Pulmonary artery endothelial cell (primary cell): Measurements from ENCODE around the gene CNTNAP2. TPM values are rescaled to one million over a fixed set of nuclear protein-coding genes. Genes with fewer than 3 reads are reported as not detected.
"Not testable (repeated sequence)": the region's sequence is repeated elsewhere in the genome, so short reads cannot be mapped to it uniquely, and the experiment has no call there.

ENCODE experiments used
- DNase-seq: peaks from one replicate; pipeline ENCODE4 v3.0.0-alpha.2; 2011; ENCODE audit warnings: low read depth, low spot score
- total RNA-seq: library from RNA; depleted of rRNA; stranded (reverse); fragments of >200 nt; gene quantifications from 2 replicates; pipeline ENCODE4 v1.2.3, GENCODE V29; 2014

Gene CNTNAP2
- total RNA-seq, 1 donor from 2014 or later, result not detected

DNA sequence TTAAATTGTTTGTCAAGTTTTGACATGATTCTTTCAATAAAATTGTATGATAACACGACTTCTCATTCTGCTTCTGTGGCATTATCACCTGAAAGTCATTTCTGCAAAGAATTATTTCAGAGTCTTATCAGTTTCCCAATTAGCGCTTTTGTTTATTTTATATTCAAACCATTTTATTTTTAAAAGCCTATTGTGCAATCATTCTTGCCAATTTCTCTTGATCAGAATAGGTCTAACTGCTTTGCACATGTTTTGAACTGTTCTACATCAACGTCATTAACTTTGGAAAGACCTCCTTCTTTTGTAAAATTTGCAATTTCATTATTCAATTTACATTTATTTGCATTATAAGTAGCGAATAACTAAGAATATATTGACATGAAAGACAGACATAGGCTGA lies 758.1 kb downstream of the CNTNAP2 start:
- DNase-seq, result no peak

DNA sequence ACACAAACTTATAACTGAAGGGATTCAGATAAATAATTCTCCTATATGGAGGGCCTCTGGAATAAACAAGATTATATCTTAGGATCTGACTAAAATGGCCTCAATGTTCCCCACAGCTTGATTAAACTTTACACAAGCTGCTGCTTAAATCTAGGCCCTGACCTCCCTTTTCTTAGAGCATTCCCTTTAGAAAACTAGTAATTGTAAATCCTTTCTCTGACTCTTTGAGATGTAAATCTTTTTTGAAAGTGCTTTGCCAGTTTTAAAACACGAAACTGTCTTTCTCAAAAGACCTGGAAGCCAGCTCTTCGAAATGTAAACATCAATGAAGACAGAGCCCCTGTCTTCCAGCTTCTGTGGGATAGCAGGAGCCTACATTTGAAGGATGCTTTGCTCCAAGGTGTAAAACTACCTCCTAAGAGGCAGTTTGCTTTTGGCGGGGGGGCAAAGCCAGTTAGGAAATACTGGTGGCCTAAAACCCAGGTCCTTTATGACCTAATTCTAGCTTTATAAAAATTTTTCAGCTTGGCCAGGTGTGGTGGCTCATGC lies 758.7 kb downstream of the CNTNAP2 start:
- no peak for DNase-seq

DNA sequence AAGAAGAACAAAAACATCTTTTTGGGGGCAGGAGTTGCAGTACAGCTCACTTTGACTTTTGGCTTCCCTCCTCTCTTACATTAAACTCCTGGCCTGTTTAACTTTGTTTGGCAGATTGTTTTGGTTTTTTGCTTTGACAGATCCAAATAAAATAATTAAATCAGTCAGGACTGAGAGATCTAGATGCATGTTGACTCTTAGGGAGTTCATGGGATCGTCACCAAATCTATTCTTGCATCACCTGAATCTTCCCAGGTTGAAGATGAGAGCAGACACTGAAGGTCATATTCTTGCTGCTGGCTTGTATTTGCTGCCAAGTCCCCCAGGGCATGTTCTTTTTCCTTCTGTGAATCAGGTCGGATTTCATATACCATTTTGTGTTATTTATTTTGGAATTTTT lies 759.4 kb downstream of the CNTNAP2 start:
- no peak for DNase-seq

DNA sequence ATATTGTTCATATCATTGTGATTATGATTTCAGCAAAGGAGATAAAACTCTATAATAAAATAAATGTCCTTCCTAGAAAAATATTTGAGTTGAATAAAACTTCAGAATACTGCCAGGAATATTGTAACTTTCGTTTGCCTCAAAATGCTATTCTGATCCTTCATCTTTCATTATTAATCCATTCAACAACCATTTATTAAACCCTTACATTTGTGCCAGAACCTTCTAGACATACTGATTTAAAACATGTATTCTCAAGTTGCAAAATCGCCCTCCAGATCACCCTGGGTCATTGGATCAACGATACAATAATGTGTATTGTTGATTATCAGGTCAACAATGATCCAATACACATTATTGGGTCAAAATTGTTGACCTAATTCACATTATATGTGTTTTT lies 759.8 kb downstream of the CNTNAP2 start:
- DNase-seq, result no peak

DNA sequence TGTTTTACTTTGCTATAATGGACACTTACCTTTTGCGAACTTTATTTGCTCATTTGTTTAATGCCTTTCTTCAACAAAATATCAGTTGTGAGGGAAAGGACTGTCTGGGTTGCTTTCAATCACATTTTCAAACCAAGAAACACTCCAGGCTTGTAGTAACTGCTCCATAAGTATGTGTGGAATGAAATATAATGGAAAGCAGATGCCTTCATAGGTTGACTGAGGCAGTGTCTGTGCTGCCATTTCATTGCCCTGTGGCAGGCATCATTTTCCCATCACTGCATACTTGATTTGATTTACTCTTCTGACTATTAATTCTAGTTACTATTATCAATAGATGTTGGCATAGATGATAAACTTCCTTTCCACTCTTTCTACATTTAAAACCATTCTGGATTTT lies 762.3 kb downstream of the CNTNAP2 start:
- DNase-seq, result no peak

DNA sequence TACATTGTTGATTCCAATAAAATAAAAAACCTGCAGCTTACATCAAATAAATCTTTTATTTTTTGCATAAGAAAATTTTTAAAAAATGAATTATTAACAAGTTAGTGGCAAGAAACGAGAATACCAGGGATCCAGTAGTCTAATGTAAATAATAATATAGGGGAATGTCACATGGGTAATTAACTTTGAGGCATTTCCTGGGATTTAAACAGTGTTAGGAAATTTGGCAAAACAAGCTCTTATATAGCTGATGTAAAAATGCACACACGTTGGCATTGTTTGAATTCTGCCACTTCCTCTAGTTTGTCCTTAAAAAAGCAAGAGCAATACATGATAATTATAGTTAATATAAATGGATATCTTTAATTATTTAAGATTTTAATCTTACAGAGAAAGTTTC lies 768.6 kb downstream of the CNTNAP2 start:
- DNase-seq, result no peak

DNA sequence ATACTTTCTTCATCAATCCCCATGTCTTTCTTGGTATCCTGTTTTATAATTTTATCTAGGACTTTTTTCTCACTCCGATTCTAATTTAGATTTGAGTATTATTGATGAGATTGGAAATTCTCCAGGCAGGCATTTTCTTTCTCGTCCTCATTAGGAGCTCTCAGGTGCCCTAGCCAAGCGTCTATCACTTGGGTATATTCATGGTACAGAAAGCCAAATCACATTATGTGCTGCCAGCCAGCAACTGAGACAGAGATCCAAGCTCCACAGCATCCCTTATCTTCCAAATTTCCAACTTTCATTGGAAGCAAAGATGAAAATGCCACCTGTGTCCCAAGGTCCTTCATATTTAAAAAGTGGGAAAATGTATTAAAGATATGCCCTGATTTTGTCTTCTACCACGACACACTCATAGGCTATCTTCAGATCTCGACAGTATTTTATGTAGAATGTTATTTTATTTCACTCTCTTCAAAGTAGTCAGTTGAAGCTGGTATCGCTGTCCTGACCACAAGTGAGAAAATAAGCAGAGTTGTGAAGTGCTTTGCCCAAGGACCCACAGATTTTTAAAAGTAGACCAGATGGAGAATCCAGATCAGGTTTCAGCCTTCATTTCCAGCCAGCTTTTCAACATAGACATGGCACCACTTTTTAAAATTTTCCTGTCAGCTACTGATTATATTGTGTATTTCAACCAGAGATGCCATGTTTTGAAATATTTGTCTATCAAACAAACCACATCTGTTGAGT lies 773.4 kb downstream of the CNTNAP2 start:
- no peak for DNase-seq

DNA sequence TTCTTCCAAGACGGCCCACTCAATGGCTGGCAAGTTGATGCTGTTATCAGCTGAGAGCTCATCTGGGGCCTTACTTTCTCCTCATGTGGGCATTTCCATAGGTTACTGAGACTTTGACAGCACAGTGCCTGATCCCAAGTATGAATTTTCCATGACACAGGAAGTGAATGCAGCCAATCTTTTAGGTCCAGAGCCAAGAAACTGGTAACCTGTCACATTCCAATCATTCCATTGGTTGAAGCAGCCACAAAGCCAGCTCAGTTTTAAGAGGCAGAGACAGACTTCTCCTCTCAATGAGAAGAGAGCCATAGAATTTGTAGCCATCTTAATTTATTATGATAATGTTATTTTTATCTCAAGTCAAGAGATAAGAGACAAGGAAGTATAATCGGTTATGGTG lies 775.5 kb downstream of the CNTNAP2 start:
- no peak for DNase-seq

DNA sequence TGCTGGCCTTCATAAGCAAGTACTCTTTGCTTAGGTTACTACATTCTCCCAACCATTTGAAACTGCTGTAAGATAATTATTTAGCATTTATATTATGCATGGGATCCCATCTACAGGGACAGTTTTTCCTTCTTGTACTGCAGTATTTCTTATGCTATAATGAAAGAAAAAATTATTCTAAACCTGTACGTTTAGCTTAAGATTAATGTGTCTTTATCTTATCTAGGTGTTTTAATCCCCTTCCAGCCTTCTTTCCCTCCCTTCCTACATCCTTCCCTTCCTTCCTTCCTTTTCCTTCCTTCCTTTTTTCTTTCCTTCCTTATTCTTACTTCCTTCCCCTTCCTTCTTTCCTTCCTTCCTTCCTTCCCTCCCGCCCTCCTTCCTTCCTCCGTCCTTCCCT lies 778.3 kb downstream of the CNTNAP2 start:
- no peak for DNase-seq

DNA sequence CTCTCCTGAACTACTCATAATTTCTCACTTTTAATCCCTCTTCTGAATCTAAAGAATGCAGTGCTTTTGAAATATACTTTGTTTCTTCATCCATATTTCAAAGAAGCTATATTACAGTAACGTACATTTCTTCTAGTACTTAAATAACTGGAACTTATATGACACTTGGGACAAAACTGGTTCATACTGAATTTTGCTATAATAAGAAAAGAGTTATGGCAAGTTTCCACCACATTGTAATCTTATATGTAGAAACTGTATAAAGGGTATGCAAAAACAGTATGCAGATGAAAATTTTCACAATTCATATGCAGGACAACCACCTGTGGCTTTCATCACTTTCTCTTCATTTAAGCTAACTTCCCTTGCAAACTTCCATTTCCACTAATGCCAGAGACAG lies 785.7 kb downstream of the CNTNAP2 start:
- no peak for DNase-seq

DNA sequence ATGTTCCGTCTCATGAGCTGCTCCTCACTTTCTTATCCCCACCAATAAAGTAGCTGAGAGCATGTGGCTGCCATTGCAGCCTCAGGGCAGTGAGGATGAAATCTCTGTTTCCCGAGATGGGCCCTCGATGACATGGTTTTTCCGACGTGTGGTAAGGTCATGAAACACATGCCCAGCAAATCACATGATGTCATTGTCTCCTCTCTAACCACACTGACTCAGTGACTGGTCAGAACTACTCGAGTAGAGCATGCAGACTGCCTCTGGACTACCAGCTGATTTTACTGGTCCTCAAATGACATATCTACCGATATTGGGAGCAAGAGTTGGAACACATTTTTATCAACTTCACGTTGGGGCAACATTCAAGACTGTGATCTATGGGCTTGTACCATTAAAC lies 786.1 kb downstream of the CNTNAP2 start:
- no peak for DNase-seq

DNA sequence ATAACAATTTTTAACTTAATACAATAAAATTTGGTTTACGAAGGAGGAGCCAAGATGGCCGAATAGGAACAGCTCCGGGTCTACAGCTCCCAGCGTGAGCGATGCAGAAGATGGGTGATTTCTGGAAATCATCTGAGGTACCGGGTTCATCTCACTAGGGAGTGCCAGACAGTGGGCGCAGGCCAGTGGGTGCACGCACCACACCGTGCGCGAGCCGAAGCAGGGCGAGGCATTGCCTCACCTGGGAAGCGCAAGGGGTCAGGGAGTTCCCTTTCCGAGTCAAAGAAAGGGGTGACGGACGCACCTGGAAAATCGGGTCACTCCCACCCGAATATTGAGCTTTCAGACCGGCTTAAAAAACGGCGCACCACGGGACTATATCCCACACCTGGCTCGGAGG lies 789.1 kb downstream of the CNTNAP2 start:
- not testable (repeated sequence) for DNase-seq

DNA sequence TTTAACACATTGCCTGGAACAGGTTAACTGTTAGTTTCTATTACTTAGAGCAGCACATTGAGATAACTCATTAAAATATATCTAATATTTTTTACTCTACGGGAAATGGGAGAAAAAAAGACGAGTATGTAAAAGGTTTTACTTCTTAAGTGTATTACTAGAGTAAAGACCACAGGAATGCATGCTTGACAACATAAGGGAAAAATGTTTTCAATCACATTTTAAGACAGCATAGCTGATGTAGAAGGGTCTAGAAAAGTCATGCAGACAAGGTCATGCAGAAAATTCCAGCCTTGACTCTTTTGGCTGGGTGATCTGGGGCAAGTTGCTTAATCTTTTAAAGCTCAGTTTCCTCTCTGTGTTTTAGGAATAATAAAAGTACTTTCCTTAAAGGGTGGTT lies 806.2 kb downstream of the CNTNAP2 start:
- DNase-seq, result no peak

DNA sequence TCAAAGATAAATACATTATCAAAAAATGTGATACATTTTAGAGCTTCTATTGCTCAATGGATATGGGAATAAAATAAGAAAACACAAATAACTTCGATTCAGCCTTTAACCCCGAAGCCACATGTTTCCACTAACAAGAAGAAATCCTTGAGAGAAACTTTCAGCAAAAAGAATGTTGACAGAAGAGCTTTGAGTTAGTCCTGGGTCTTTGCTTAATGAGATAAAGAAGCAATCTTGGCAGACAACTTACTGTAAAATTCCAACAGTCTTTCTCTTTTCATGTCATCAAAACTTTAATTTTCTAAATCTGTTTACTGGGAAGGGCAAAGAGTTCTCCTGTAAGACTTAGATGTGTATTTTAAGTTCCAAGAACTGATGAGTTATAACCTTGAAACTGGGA lies 810.2 kb downstream of the CNTNAP2 start:
- DNase-seq, result no peak

DNA sequence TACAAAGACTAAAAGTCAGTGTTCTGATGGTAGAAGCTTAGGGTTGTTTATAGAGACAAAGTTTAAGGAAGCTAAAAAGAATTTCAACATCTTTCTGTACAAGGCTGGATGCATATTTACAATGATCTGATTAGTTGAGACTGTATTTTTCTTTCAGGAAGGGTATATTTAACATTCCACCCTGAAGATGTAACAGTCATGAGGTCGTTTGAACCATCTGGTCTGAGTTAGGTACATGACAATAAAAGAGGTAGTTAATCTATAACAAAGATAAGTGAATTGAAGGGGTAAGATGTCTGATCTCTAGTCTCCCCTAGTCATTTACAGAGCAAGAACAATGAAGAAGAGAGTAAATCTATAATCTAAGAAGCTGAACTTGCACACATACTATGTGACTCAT lies 821.2 kb downstream of the CNTNAP2 start:
- no peak for DNase-seq

DNA sequence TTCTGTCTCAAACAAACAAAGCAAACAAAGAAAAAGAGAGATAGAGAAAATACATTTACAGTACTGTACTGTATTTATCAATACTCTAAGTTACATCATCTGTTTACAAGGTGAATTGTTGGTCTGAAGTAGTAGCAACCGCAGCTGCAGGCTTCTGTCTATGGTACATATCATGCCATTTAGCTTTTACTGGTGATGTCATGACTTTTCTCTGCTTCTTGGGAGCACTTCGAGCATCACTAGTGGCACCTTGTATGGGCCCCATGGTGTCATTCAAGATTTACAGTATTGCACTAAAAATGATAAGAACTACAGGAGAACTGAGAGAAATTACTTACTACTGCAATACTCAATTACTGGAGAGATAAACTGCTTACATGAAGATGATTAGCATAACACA lies 826.9 kb downstream of the CNTNAP2 start:
- DNase-seq, result no peak

DNA sequence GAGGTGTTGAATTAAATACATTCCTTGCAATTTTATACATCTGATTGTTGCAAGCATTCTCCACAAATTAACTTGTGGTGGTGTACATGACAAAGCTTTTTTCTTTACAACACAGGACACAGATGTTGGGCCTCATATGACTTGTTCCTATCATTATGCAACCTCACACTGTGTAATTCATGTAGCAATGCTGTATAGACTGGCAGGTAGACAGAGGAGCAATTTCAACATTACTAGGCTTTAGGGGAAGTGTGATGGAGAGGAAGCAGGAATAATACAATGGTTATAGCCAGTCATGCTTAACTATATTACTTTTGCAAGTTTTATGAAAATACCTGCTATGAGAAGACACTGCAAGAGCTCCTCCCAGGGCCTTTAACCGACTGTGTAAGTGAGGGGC lies 832.1 kb downstream of the CNTNAP2 start:
- no peak for DNase-seq

DNA sequence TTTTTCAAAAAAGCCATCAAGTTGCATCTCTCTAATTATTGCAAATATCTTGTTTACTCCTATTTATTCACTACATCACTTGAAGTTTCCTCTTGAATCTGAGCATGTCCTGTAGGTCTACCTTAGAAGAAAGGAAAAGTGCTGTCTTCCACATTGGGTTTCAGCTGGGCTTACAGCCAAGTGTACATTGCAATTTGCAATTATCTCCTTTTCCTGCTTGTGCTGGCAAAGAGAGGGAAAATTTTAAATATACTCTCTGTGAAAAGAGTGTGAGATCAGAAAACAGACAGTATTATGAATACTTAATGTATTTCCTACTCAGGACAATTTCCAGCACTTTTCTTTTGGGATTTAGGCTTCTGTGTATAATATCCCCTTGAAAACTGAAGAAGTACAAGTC lies 839.7 kb downstream of the CNTNAP2 start:
- no peak for DNase-seq

DNA sequence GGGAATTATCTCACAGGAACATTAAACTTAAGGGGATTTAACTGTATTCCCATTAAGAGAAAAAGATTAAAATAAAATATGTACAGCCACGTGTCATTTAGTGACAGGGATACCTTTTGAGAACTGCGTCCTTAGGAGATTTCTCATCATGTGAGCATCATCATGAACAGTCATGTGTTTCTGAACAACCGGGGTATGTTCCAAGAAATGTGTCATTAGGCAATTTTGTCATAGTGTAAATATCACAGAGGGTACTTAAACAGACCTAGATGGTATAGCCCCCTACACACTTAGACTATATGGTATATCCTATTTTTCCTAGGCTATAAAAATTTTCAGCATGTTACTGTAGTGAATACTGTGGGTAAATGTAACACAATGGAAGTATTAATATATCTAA lies 840.3 kb downstream of the CNTNAP2 start:
- DNase-seq, result no peak

DNA sequence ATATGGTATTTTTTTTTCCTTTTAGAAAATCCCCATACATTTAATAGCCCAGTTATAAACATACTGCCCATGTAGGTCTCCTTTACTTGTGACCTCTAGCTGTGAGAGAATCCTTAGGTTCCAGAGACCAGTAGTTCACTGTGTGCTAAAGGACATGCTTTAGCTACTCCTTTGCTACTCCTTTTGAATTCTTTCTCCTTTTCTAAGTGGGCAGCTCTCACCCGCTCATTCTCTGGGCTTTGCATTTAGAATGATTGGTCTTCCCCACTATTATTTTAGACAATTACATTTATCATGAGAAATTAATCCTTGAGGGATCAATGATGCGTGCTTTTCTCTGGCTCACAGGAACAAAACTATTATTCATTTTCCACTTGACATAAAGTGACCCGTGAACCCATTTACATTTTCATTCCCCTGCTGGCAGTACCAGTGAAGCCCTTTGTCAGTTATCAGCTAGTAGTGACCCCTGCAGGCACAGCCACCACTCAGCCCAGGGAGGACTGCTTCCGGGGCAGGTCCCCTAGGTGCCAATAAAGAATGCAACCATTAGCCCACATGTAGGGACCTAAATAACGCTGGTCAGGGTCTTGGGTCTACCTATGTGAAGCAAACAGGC lies 844.3 kb downstream of the CNTNAP2 start:
- DNase-seq, result no peak

DNA sequence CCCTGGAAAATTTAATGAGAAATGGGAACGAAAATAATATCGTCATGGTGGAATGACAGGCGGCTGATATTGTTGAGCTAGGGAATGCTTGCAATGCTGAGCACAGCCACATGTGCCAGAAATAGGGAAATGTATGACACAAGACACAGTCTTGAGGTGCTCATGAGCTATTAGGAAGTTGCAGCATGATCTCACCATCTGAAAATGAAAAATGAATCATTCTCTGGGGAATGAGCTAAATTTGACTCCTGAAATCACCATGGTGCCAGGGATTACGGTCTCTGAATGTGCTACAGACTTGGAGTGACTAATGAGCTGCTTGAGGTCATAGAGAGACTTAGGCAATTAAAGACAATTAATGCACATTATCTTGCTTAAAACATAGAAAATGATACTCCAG lies 845.0 kb downstream of the CNTNAP2 start:
- DNase-seq, result no peak

DNA sequence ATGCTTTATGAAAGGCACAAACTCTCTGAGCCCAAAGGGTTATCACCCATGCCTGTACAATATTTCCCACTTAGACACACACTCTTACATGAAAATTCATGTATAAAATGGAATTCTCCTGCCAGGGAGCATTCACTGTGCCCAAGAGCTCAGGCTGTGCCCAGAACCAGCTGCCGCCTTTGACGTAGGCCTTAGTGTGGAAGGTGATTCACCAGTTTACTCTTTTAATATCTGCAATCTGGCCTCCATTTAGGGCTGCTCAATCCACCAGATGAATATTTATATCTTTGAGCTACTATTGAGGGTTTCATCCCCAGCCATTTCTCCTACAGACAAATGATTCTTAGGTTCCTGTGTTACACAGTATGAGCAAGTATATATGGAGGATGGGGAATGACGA lies 849.7 kb downstream of the CNTNAP2 start:
- no peak for DNase-seq

DNA sequence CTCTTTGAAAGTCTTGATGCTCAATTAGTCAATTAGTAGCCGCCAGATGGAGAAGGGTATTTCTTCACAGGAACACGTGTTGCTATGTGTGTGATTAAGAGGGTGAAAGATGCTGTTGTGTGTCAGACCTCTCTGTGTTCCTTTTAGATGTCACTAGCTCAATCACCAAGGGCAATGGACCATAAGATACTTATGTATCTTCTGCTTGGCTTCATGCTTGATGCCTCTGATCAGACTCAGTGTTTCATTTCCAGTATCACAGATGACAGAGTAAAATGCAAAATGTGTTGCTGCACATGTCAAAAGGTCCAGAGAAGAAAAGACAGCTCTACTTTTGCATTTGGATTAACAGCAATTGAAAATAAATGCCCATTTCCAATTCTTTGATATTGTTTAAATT lies 865.9 kb downstream of the CNTNAP2 start:
- DNase-seq, result no peak
